IPS-NIHi7 (cell line): ENCODE measurements around the gene MFSD1.

Experiments
- DNase-seq: peaks from one replicate; pipeline ENCODE4 v3.0.0; 2012; ENCODE audit warnings: mixed read lengths; ENCODE audit errors: extremely low spot score

Gene MFSD1

GRCh38 chr3:158819282-158819681 lies 17.4 kb downstream of the MFSD1 start:
- no peak for DNase-seq

GRCh38 chr3:158820521-158820920 lies 18.7 kb downstream of the MFSD1 start:
- no peak for DNase-seq

- no peak for DNase-seq
These were observed 20.0 kb downstream of the MFSD1 start for GRCh38 chr3:158821847-158822246.

GRCh38 chr3:158823426-158823825 lies 21.6 kb downstream of the MFSD1 start:
- no peak for DNase-seq

GRCh38 chr3:158827773-158828172 lies 25.9 kb downstream of the MFSD1 start:
- DNase-seq = no peak

GRCh38 chr3:158830391-158830790 lies 28.5 kb downstream of the MFSD1 start:
- no peak for DNase-seq

GRCh38 chr3:158831861-158832260 lies 30.0 kb downstream of the MFSD1 start:
- no peak for DNase-seq

GRCh38 chr3:158835631-158836030 lies 33.8 kb downstream of the MFSD1 start:
- no peak for DNase-seq

- DNase-seq = no peak
These were observed 34.5 kb downstream of the MFSD1 start for GRCh38 chr3:158836312-158836711.

- no peak for DNase-seq
These were observed 35.4 kb downstream of the MFSD1 start for GRCh38 chr3:158837240-158837639.

GRCh38 chr3:158839966-158840365 lies 38.1 kb downstream of the MFSD1 start:
- no peak for DNase-seq

- DNase-seq = no peak
These were observed 39.5 kb downstream of the MFSD1 start for GRCh38 chr3:158841387-158841786.

- no peak for DNase-seq
These were observed 41.1 kb downstream of the MFSD1 start for GRCh38 chr3:158842976-158843375.

- peak; percentile 79 for DNase-seq
These were observed 44.0 kb downstream of the MFSD1 start for GRCh38 chr3:158845765-158846350.

GRCh38 chr3:158846803-158847451 lies 45.1 kb downstream of the MFSD1 start:
- DNase-seq = no peak

- DNase-seq = no peak
These were observed 45.6 kb downstream of the MFSD1 start for GRCh38 chr3:158847452-158847821.

- no peak for DNase-seq
These were observed 46.0 kb downstream of the MFSD1 start for GRCh38 chr3:158847885-158848284.

GRCh38 chr3:158849757-158850156 lies 47.9 kb downstream of the MFSD1 start:
- DNase-seq = no peak

- no peak for DNase-seq
These were observed 57.5 kb downstream of the MFSD1 start for GRCh38 chr3:158859362-158859761.

GRCh38 chr3:158863247-158863646 lies 61.4 kb downstream of the MFSD1 start:
- DNase-seq = no peak

GRCh38 chr3:158864492-158864891 lies 62.6 kb downstream of the MFSD1 start:
- no peak for DNase-seq

- no peak for DNase-seq
These were observed 73.8 kb downstream of the MFSD1 start for GRCh38 chr3:158875700-158876099.
